ENCODE results near the gene DPM1. TPM values are rescaled to one million over a fixed set of nuclear protein-coding genes. Genes with fewer than 3 reads are reported as not detected.
A peak's percentile ranks its signal among the peaks of the same experiment; 100 is the strongest.

Gene DPM1
- 10 to 100 TPM; 18.1 to 32.7 TPM for total RNA-seq

DNA sequence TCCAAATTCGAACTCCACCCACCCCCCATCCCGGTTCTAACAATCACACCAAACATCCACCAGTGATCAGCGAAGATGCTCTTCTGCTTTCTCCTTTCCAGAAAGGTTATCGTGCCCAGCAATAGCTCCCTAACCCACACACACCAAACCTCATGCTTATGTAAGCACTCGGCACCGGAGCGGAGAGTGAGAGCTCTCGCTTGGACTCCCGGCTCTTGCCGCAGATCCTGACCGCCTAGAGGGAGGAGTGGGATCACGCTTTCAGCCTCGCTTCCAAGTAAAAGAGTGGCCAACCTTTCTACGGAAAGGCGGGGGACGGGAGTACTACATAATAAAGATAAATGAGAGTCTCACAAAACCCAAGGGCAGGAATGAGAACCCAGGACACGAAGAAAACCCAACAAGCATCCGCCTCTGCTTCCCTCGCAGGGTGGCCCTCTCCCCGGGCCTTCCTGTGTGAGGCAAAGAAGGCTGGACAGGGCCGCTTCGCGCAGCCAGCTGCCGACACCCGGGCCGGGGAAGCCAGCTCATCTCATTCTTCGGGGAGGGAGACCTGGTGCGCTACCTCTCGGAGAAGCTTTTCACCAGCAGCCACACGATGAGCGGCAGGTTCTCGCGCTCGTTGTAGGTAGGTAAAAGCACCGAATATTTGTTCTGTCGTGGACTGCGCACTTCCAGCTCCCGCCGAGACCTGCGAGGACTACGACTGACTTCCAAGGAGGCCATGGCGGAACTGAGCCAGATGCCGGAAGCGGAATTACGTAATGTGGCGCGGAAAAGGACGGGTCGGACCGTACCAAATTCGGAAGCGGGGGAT is at the start of gene DPM1:
Gene DPM1 (minus strand): TSS at position 735 of the 817 bp plus-strand sequence. CDS start 9 bp downstream, at position 726.
- Histone ChIP-seq H3K4me1 (peaks cover 36% of the 10 kb centered on the region), H3K27ac (peak within 1 kb of the TSS; percentile 71 to 92 (median 86)), H3K9me3 (no peaks in the 10 kb centered on the region), H3K27me3 (no peaks in the 10 kb centered on the region), H3K4me3 (peak within 1 kb of the TSS; percentile 59 to 100), H3K36me3 (replicated peaks in 1 of 2; ENCODE audit: insufficient read depth in 1 of 2, low read depth in 2 of 2) (peaks cover 0 to 2% of the 10 kb centered on the region in 2 donors)
- DNase-seq, result peak; percentile 84 to 90 (median 90)
- intact Hi-C loops (cut with DNase I), result no loop called here
- 0 to 1% methylated on average over 44 to 52 of the region's 52 CpGs for WGBS, 2 donors
- peak; percentile 78 to 97 (median 96) for TF ChIP-seq POLR2A (IDR thresholded peaks at IDR 0.05)
- TF ChIP-seq, protein P1, sequence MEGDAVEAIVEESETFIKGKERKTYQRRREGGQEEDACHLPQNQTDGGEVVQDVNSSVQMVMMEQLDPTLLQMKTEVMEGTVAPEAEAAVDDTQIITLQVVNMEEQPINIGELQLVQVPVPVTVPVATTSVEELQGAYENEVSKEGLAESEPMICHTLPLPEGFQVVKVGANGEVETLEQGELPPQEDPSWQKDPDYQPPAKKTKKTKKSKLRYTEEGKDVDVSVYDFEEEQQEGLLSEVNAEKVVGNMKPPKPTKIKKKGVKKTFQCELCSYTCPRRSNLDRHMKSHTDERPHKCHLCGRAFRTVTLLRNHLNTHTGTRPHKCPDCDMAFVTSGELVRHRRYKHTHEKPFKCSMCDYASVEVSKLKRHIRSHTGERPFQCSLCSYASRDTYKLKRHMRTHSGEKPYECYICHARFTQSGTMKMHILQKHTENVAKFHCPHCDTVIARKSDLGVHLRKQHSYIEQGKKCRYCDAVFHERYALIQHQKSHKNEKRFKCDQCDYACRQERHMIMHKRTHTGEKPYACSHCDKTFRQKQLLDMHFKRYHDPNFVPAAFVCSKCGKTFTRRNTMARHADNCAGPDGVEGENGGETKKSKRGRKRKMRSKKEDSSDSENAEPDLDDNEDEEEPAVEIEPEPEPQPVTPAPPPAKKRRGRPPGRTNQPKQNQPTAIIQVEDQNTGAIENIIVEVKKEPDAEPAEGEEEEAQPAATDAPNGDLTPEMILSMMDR (IDR thresholded peaks at IDR 0.05), result no peak
- peak; percentile 90 for ATAC-seq

DNA sequence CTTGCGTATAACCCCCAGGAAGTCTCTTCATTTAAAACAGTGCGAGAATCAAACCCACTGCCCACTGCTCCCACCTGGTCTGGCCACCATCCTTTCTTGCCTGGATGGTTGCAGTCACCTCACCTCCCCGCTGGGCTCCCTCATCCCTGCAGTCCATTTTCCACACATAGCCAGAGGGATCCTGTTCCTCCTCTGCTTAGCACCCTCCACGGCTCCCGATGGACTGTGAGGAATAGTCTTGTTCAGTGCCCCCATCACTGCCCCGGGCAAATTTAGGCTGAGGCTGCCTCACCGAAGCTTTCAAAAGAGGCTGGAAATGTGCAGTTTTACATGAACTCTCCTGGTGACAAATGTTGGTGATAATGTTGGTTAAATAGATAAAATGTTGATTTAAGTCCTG is 46.9 kb upstream of the DPM1 start:
- no peaks in the 10 kb centered on the region for H3K4me1 ChIP-seq
- H3K27me3 ChIP-seq, result no peaks in the 10 kb centered on the region
- DNase-seq, result no peak
- 79 to 80% methylated on average over 7 of the region's 7 CpGs for WGBS, 2 donors
- intact Hi-C loops (cut with DNase I), result no loop called here
- no peaks in the 10 kb centered on the region for H3K36me3 ChIP-seq (replicated peaks in 1 of 2; ENCODE audit: insufficient read depth in 1 of 2, low read depth in 2 of 2)
- ATAC-seq, result no peak
- H3K27ac ChIP-seq, result no peak overlapping the region
- H3K4me3 ChIP-seq, result no peak overlapping the region
- TF ChIP-seq, protein P1 (IDR thresholded peaks at IDR 0.05), result no peak
- no peak for TF ChIP-seq POLR2A (IDR thresholded peaks at IDR 0.05)
- H3K9me3 ChIP-seq, result no peaks in the 10 kb centered on the region

DNA sequence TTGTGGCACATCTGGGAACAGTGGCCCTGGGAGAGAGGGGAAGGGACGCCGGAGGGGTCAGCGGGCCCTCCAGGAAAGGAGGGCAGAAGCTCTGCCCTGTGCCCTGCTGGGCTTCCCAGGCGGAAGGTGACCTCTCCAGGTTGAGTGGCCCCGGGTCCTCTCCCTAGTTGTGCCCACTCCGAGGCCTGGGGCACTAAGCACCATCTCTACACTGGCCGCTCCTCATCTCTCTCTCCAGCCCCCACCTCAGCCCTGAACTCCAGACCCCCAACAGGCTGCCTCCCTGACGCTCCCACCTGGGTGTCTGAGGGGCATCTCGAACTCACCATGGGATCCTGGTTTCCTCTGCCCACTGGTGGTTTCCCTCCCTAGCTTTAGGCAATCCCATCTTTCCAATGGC is 46.4 kb upstream of the DPM1 start:
- Histone ChIP-seq H3K4me3 (no peak overlapping the region), H3K27ac (no peak overlapping the region), H3K36me3 (replicated peaks in 1 of 2; ENCODE audit: insufficient read depth in 1 of 2, low read depth in 2 of 2) (no peaks in the 10 kb centered on the region), H3K9me3 (no peaks in the 10 kb centered on the region), H3K4me1 (no peaks in the 10 kb centered on the region), H3K27me3 (no peaks in the 10 kb centered on the region)
- DNase-seq (no peak), ATAC-seq (no peak)
- no peak for TF ChIP-seq POLR2A (IDR thresholded peaks at IDR 0.05)
- TF ChIP-seq, protein P1 (IDR thresholded peaks at IDR 0.05), result no peak
- 72 to 77% methylated on average over 9 of the region's 9 CpGs for WGBS, 2 donors
- intact Hi-C loops (cut with DNase I), result no loop called here

DNA sequence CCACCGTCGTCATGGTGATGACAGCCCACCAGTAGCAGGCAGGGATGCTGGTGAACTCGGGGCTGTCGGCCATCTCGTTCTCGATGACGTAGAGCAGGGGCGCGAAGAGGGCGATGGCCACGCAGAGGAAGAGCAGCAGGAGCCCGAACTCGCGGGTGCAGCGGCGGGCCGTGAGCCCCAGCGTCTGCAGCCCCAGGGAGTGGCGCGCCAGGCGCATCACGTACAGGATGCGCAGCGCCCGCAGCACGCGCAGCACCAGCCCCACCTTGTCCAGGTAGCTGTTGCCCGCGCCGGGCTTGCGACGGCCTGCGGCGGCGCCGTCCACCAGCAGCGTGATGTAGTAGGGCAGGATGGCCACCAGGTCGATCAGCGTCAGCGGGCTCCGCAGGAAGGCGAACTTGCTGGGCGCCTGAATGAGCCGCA is 46.0 kb upstream of the DPM1 start:
- WGBS, 2 donors, result 85 to 86% methylated on average over 29 to 33 of the region's 44 CpGs
- intact Hi-C loops (cut with DNase I), result no loop called here
- TF ChIP-seq, protein P1 (IDR thresholded peaks at IDR 0.05), result no peak
- no peaks in the 10 kb centered on the region for H3K4me1 ChIP-seq
- no peaks in the 10 kb centered on the region for H3K9me3 ChIP-seq
- DNase-seq, result no peak
- no peak overlapping the region for H3K4me3 ChIP-seq
- H3K36me3 ChIP-seq (replicated peaks in 1 of 2; ENCODE audit: insufficient read depth in 1 of 2, low read depth in 2 of 2), result no peaks in the 10 kb centered on the region
- no peak for ATAC-seq
- no peak overlapping the region for H3K27ac ChIP-seq
- no peaks in the 10 kb centered on the region for H3K27me3 ChIP-seq

DNA sequence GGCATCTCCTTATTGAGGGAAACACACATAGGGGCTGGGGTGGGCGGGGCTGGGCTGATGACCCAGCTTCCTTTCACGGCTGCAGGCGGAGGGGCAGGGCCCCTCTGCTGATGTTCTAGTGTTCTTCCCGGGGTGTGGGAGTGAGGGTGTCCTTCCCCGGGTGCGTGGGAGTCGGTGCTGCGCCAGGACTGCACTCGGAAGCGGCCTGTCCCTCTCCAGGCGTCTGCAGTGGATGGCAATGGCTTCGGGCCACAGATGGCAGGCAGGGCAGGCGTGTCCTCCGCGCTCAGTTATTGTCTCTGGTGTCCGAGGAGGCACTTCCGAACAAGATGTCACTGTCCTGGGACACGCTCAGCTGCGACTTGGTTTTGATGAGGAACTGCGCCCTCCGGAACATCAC is 45.4 kb upstream of the DPM1 start:
- H3K9me3 ChIP-seq, result no peaks in the 10 kb centered on the region
- H3K4me1 ChIP-seq, result no peaks in the 10 kb centered on the region
- no peak for TF ChIP-seq POLR2A (IDR thresholded peaks at IDR 0.05)
- TF ChIP-seq, protein P1 (IDR thresholded peaks at IDR 0.05), result no peak
- WGBS, 2 donors, result 59 to 60% methylated on average over 13 to 21 of the region's 21 CpGs
- intact Hi-C loops (cut with DNase I), result no loop called here
- H3K27ac ChIP-seq, result no peak overlapping the region
- DNase-seq (no peak), ATAC-seq (no peak)
- H3K27me3 ChIP-seq, result no peaks in the 10 kb centered on the region
- H3K36me3 ChIP-seq (replicated peaks in 1 of 2; ENCODE audit: insufficient read depth in 1 of 2, low read depth in 2 of 2), result no peaks in the 10 kb centered on the region
- H3K4me3 ChIP-seq, result no peak overlapping the region
